Measurements from ENCODE around the gene RDX.

The RDX gene

GRCh38 chr11:110249766-110250165 is 46.6 kb downstream of the RDX start:
- peaks cover 46% of the 10 kb centered on the region; the same call in 1 of the 2 replicates for H3K36me3 ChIP-seq (ENCODE audit: insufficient read depth, low read length)
- H3K79me2 ChIP-seq (ENCODE audit: insufficient read depth, low read length), result no peaks in the 10 kb centered on the region
- no peak overlapping the region for H3K9ac ChIP-seq (ENCODE audit: low read depth, low read length, poor library complexity, severe bottlenecking)
- H3K4me3 ChIP-seq (ENCODE audit: low read length, poor library complexity, severe bottlenecking), result no peak overlapping the region
- H2AFZ ChIP-seq (ENCODE audit: low read length), result no peak overlapping the region
- H3K4me2 ChIP-seq (ENCODE audit: low read depth, low read length, poor library complexity, severe bottlenecking), result no peak overlapping the region
- no peaks in the 10 kb centered on the region for H3F3A ChIP-seq (ENCODE audit: low read depth)
- no peak for TF ChIP-seq EZH2phosphoT487 (IDR thresholded peaks at IDR 0.05; ENCODE audit: borderline replicate concordance)
- no peak for TF ChIP-seq CTCF (conservative IDR thresholded peaks at IDR 0.05; ENCODE audit: low read length)
- no peaks in the 10 kb centered on the region for H4K20me1 ChIP-seq (ENCODE audit: insufficient read depth, low read length, poor library complexity, severe bottlenecking)
- H3K9me3 ChIP-seq (ENCODE audit: insufficient read depth, low read depth, low read length), result no peaks in the 10 kb centered on the region
- H3K4me1 ChIP-seq (ENCODE audit: insufficient read depth, low read length, poor library complexity, severe bottlenecking), result no peaks in the 10 kb centered on the region
- H3K9me2 ChIP-seq (replicated peaks; ENCODE audit: low read depth, low read length), result no peaks in the 10 kb centered on the region
- no peaks in the 10 kb centered on the region for H3K27me3 ChIP-seq (ENCODE audit: insufficient read depth, low read length, poor library complexity, severe bottlenecking)

- Histone ChIP-seq H3F3A (ENCODE audit: low read depth) (no peaks in the 10 kb centered on the region), H3K9me3 (ENCODE audit: insufficient read depth, low read depth, low read length) (no peaks in the 10 kb centered on the region), H3K79me2 (ENCODE audit: insufficient read depth, low read length) (no peaks in the 10 kb centered on the region), H2AFZ (ENCODE audit: low read length) (no peak overlapping the region), H3K4me2 (ENCODE audit: low read depth, low read length, poor library complexity, severe bottlenecking) (no peak overlapping the region), H3K4me1 (ENCODE audit: insufficient read depth, low read length, poor library complexity, severe bottlenecking) (no peaks in the 10 kb centered on the region), H3K9me2 (replicated peaks; ENCODE audit: low read depth, low read length) (no peaks in the 10 kb centered on the region), H4K20me1 (ENCODE audit: insufficient read depth, low read length, poor library complexity, severe bottlenecking) (no peaks in the 10 kb centered on the region), H3K4me3 (ENCODE audit: low read length, poor library complexity, severe bottlenecking) (no peak overlapping the region), H3K27me3 (ENCODE audit: insufficient read depth, low read length, poor library complexity, severe bottlenecking) (no peaks in the 10 kb centered on the region), H3K9ac (ENCODE audit: low read depth, low read length, poor library complexity, severe bottlenecking) (no peak overlapping the region), H3K36me3 (ENCODE audit: insufficient read depth, low read length) (peaks cover 42% of the 10 kb centered on the region; the same call in 1 of the 2 replicates)
- no peak for TF ChIP-seq EZH2phosphoT487 (IDR thresholded peaks at IDR 0.05; ENCODE audit: borderline replicate concordance)
- peak; percentile 60 for TF ChIP-seq CTCF (conservative IDR thresholded peaks at IDR 0.05; ENCODE audit: low read length)
These were observed 47.3 kb downstream of the RDX start for GRCh38 chr11:110249066-110249465.

GRCh38 chr11:110243791-110244190 is 52.6 kb downstream of the RDX start:
- TF ChIP-seq EZH2phosphoT487 (IDR thresholded peaks at IDR 0.05; ENCODE audit: borderline replicate concordance), result no peak
- TF ChIP-seq CTCF (conservative IDR thresholded peaks at IDR 0.05; ENCODE audit: low read length), result no peak
- H3K9ac ChIP-seq (ENCODE audit: low read depth, low read length, poor library complexity, severe bottlenecking), result no peak overlapping the region
- H3K36me3 ChIP-seq (ENCODE audit: insufficient read depth, low read length), result peaks cover 37% of the 10 kb centered on the region; the same call in 1 of the 2 replicates

More at GRCh38 chr11:110243791-110244190, 52.6 kb downstream of the RDX start:
- peaks cover 15% of the 10 kb centered on the region for H3K4me1 ChIP-seq (ENCODE audit: insufficient read depth, low read length, poor library complexity, severe bottlenecking)
- H3K4me2 ChIP-seq (ENCODE audit: low read depth, low read length, poor library complexity, severe bottlenecking), result no peak overlapping the region
- no peaks in the 10 kb centered on the region for H3K27me3 ChIP-seq (ENCODE audit: insufficient read depth, low read length, poor library complexity, severe bottlenecking)
- peaks cover 3% of the 10 kb centered on the region; the same call in 1 of the 2 replicates for H3K79me2 ChIP-seq (ENCODE audit: insufficient read depth, low read length)
- H4K20me1 ChIP-seq (ENCODE audit: insufficient read depth, low read length, poor library complexity, severe bottlenecking), result no peaks in the 10 kb centered on the region
- no peaks in the 10 kb centered on the region for H3F3A ChIP-seq (ENCODE audit: low read depth)
- no peaks in the 10 kb centered on the region for H3K9me3 ChIP-seq (ENCODE audit: insufficient read depth, low read depth, low read length)
- H2AFZ ChIP-seq (ENCODE audit: low read length), result no peak overlapping the region
- no peak overlapping the region for H3K4me3 ChIP-seq (ENCODE audit: low read length, poor library complexity, severe bottlenecking)
- H3K9me2 ChIP-seq (replicated peaks; ENCODE audit: low read depth, low read length), result no peaks in the 10 kb centered on the region
